DND-41 (cell line): Measurements from ENCODE around the gene TMEM258.

ENCODE experiments used
- ATAC-seq: fragments of 200-7000 bp; cut with Tn5 transposase; 3 replicates; pipeline ENCODE4 v1.9.1; 2021; ENCODE audit warnings: low read depth; ENCODE audit not compliant: insufficient read depth
- DNase-seq: peaks from one replicate; pipeline ENCODE4 v3.0.0-alpha.2; 2020
- H2AFZ ChIP-seq: 2 replicates; pipeline ENCODE4 v1.6.0; 2012; ENCODE audit warnings: low read depth, low read length
- H3K27ac ChIP-seq: 2 replicates; pipeline ENCODE4 v1.5.1; 2012; ENCODE audit warnings: low read length, inconsistent platforms
- H3K27me3 ChIP-seq: fragments of 200-600 bp; sonication (generic); 2 replicates; pipeline ENCODE4 v1.6.0; 2012; ENCODE audit warnings: low read length, mild to moderate bottlenecking, inconsistent platforms; ENCODE audit not compliant: insufficient read depth, poor library complexity
- H3K36me3 ChIP-seq: 2 replicates; pipeline ENCODE4 v1.5.1; 2012; ENCODE audit warnings: low read length, inconsistent platforms; ENCODE audit not compliant: insufficient read depth
- H3K4me1 ChIP-seq: 2 replicates; pipeline ENCODE4 v1.5.1; 2012; ENCODE audit warnings: mild to moderate bottlenecking, low read length; ENCODE audit not compliant: insufficient read depth
- H3K4me2 ChIP-seq: 2 replicates; pipeline ENCODE4 v1.6.0; 2012; ENCODE audit warnings: mild to moderate bottlenecking, moderate library complexity, low read length, inconsistent platforms; ENCODE audit not compliant: insufficient read depth
- H3K4me3 ChIP-seq, 2 experiments: fragments of 200-600 bp in 1 of 2; shearing (Covaris generic) in 1 of 2; 2 replicates each; pipeline ENCODE4 v1.5.1; 2012 to 2016; ENCODE audit warnings: inconsistent platforms in 2 of 2, low read length in 2 of 2, mild to moderate bottlenecking in 2 of 2, low read depth in 1 of 2, moderate library complexity in 1 of 2
- H3K79me2 ChIP-seq: 2 replicates; pipeline ENCODE4 v1.6.0; 2012; ENCODE audit warnings: low read length, inconsistent platforms; ENCODE audit not compliant: insufficient read depth
- H3K9ac ChIP-seq: 2 replicates; pipeline ENCODE4 v1.6.0; 2012; ENCODE audit warnings: low read depth, mild to moderate bottlenecking, inconsistent platforms, low read length, moderate library complexity
- H3K9me3 ChIP-seq: 2 replicates; pipeline ENCODE4 v1.5.1; 2012; ENCODE audit warnings: low read length, moderate library complexity, mild to moderate bottlenecking, inconsistent platforms; ENCODE audit not compliant: insufficient read depth, severe bottlenecking
- H4K20me1 ChIP-seq: 2 replicates; pipeline ENCODE4 v1.6.0; 2012; ENCODE audit warnings: low read length; ENCODE audit not compliant: insufficient read depth
- EZH2 ChIP-seq: IDR thresholded peaks from 3 replicates; pipeline ENCODE4 v1.6.1; 2012; ENCODE audit warnings: borderline replicate concordance, low read depth, mild to moderate bottlenecking, moderate library complexity, low read length, inconsistent platforms; ENCODE audit not compliant: severe bottlenecking
- TF ChIP-seq, protein P1 (sequence below): IDR thresholded peaks from 2 replicates; pipeline ENCODE4 v1.5.1; 2012; ENCODE audit warnings: borderline replicate concordance, low read length, moderate library complexity, mild to moderate bottlenecking; ENCODE audit not compliant: poor library complexity, severe bottlenecking; ENCODE audit errors: extremely low read depth

TMEM258 gene

DNA sequence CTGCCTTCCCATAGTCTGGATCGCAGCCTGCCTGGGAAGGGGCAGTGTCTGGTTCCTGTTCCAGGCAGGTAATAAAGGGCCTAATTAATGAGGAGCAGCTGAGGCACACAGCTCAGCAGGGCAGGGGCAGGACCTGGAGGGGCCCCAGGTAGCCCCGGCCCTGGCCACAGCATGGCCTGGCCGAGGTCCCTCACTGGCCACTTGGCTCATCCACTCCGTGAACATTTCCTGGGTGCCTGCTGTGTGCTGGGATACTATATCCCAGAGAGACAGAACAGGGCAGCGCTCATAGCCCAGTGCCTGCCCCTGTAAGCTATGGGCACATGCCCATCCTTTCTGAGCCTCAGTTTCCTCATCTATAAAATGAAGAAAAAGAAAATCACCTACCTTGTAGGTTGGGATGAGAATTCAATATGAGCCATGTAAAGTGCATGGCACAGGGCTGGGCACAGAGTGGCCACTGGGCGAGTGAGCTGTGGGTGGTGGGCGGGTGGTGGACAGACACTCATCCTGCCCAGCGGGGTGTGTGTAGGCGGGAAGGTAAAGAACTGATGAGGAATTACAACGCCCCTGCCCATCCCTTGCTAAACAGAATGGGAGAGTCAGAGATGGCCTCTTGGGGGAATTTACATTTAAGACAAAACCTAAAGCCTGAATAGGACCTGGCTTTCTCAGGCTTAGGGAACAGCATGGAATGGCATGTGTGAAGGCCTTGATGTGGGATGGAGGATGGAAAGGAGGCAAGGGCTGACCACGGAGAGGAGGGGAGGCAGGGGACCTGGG, 30.8 kb downstream of the TMEM258 start:
- TF ChIP-seq EZH2: no peak
- TF ChIP-seq, protein P1, sequence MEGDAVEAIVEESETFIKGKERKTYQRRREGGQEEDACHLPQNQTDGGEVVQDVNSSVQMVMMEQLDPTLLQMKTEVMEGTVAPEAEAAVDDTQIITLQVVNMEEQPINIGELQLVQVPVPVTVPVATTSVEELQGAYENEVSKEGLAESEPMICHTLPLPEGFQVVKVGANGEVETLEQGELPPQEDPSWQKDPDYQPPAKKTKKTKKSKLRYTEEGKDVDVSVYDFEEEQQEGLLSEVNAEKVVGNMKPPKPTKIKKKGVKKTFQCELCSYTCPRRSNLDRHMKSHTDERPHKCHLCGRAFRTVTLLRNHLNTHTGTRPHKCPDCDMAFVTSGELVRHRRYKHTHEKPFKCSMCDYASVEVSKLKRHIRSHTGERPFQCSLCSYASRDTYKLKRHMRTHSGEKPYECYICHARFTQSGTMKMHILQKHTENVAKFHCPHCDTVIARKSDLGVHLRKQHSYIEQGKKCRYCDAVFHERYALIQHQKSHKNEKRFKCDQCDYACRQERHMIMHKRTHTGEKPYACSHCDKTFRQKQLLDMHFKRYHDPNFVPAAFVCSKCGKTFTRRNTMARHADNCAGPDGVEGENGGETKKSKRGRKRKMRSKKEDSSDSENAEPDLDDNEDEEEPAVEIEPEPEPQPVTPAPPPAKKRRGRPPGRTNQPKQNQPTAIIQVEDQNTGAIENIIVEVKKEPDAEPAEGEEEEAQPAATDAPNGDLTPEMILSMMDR: no peak
- Histone ChIP-seq H3K27ac (no peak overlapping the region), H3K9ac (no peak overlapping the region), H3K4me2 (no peak overlapping the region), H2AFZ (no peak overlapping the region), H3K4me3 (no peak overlapping the region), H3K27me3 (no peaks in the 10 kb centered on the region), H3K79me2 (no peaks in the 10 kb centered on the region), H3K9me3 (no peaks in the 10 kb centered on the region), H3K4me1 (peaks cover 1% of the 10 kb centered on the region; the same call in 1 of the 2 replicates), H3K36me3 (no peaks in the 10 kb centered on the region), H4K20me1 (no peaks in the 10 kb centered on the region)
- ATAC-seq (no peak), DNase-seq (no peak)

DNA sequence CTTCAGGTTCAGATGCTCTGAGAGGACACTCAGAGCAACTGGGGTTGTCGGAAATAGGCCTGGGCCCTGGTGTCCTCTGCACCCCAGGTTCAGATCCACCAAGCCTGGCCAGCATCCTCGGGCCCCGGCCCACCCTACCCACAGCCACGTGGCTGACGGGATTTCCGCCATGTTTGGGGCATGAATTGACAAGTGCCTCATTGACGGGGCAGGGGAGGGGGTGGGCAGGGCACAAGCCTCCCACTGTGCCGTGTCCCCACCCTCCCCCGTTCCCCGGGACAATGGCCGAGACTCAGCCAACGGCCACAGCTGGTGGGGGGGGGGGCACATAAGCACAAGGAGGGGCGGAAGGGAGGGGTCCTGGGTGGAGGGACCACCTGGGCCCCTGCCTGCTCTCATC, 31.5 kb downstream of the TMEM258 start:
- ATAC-seq (no peak), DNase-seq (no peak)
- Histone ChIP-seq H3K9me3 (no peaks in the 10 kb centered on the region), H3K36me3 (no peaks in the 10 kb centered on the region), H2AFZ (no peak overlapping the region), H3K4me2 (no peak overlapping the region), H3K4me1 (peaks cover 3% of the 10 kb centered on the region; the same call in 1 of the 2 replicates), H3K79me2 (no peaks in the 10 kb centered on the region), H4K20me1 (no peaks in the 10 kb centered on the region), H3K4me3 (no peak overlapping the region), H3K27me3 (no peaks in the 10 kb centered on the region), H3K27ac (no peak overlapping the region), H3K9ac (no peak overlapping the region)
- TF ChIP-seq, protein P1: no peak
- TF ChIP-seq EZH2: no peak

DNA sequence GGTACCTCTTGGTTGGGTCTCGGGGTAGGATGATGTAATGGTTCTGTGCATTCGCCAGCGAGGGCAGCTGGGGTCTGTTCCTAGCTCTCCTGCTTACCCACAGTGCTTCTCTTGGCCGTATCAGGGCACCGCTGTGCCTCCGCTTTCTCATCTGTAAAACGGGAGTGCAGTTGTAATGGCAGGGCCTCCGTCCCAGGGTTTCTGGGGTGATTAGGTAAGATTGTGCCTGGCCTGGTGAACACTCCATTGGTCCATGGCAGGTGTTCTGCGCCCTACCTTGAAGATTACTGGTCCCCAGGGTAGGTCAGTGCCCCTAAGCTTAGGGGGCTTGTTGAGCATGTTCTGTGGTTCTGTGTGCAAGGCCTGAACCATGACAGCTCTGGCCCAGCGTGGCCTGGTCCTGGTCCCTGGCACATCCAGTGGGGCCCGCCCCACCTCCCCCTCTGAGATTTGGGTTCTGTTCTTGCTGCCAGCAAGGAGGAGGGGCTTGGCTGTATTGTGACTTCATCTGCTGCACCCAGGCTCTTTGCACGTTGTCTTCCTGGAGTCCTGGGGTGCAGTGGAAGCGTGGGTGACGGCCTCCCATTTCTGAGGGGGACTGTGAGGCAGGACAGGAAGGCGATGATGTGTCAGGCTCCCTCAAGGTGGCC, 35.1 kb downstream of the TMEM258 start:
- Histone ChIP-seq H3K36me3 (no peaks in the 10 kb centered on the region), H3K9ac (no peak overlapping the region), H3K27ac (no peak overlapping the region), H2AFZ (no peak overlapping the region), H3K4me1 (peaks cover 3% of the 10 kb centered on the region; the same call in 1 of the 2 replicates), H3K79me2 (no peaks in the 10 kb centered on the region), H4K20me1 (no peaks in the 10 kb centered on the region), H3K4me2 (no peak overlapping the region), H3K27me3 (no peaks in the 10 kb centered on the region), H3K9me3 (no peaks in the 10 kb centered on the region), H3K4me3 (no peak overlapping the region)
- DNase-seq (no peak), ATAC-seq (no peak)
- TF ChIP-seq, protein P1: no peak
- TF ChIP-seq EZH2: no peak
